Measurements from ENCODE around the gene ALG12.
A peak's percentile ranks its signal among the peaks of the same experiment; 100 is the strongest.

Gene ALG12

GRCh38 chr22:49929994-49930575 lies 11.8 kb upstream of the ALG12 start:
- DNase-seq (ENCODE audit: low spot score), result no peak

GRCh38 chr22:49929211-49929979 lies 11.2 kb upstream of the ALG12 start:
- peak; percentile 48 for DNase-seq (ENCODE audit: low spot score)

GRCh38 chr22:49928555-49929210 lies 10.4 kb upstream of the ALG12 start:
- DNase-seq (ENCODE audit: low spot score), result no peak

- DNase-seq (ENCODE audit: low spot score), result no peak
These were observed 9.9 kb upstream of the ALG12 start for GRCh38 chr22:49928185-49928495.

- DNase-seq (ENCODE audit: low spot score), result no peak
These were observed 9.4 kb upstream of the ALG12 start for GRCh38 chr22:49927483-49928184.

GRCh38 chr22:49926916-49927315 lies 8.7 kb upstream of the ALG12 start:
- no peak for DNase-seq (ENCODE audit: low spot score)

GRCh38 chr22:49925525-49926128 lies 7.4 kb upstream of the ALG12 start:
- DNase-seq (ENCODE audit: low spot score), result no peak

GRCh38 chr22:49924113-49924833 lies 6.0 kb upstream of the ALG12 start:
- DNase-seq (ENCODE audit: low spot score), result no peak

GRCh38 chr22:49923445-49923844 lies 5.2 kb upstream of the ALG12 start:
- no peak for DNase-seq (ENCODE audit: low spot score)

GRCh38 chr22:49922926-49923325 lies 4.7 kb upstream of the ALG12 start:
- no peak for DNase-seq (ENCODE audit: low spot score)

GRCh38 chr22:49922484-49922883 lies 4.2 kb upstream of the ALG12 start:
- DNase-seq (ENCODE audit: low spot score), result no peak

GRCh38 chr22:49921508-49922278 lies 3.5 kb upstream of the ALG12 start:
- DNase-seq (ENCODE audit: low spot score), result no peak

- DNase-seq (ENCODE audit: low spot score), result no peak
These were observed 2.6 kb upstream of the ALG12 start for GRCh38 chr22:49920859-49921258.

- DNase-seq (ENCODE audit: low spot score), result no peak
These were observed 958 bp upstream of the ALG12 start for GRCh38 chr22:49918911-49919881.

- no peak for DNase-seq (ENCODE audit: low spot score)
These were observed 1.4 kb downstream of the ALG12 start for GRCh38 chr22:49916831-49917230.

- DNase-seq (ENCODE audit: low spot score), result no peak
These were observed 2.6 kb downstream of the ALG12 start for GRCh38 chr22:49915610-49916009.

GRCh38 chr22:49914256-49914655 lies 4.0 kb downstream of the ALG12 start:
- DNase-seq (ENCODE audit: low spot score), result no peak

- DNase-seq (ENCODE audit: low spot score), result no peak
These were observed 4.8 kb downstream of the ALG12 start for GRCh38 chr22:49913446-49913845.

GRCh38 chr22:49913026-49913425 lies 5.2 kb downstream of the ALG12 start:
- no peak for DNase-seq (ENCODE audit: low spot score)

All from kidney tubule cell (primary cell).